ENCODE data around the gene LRMDA.

The LRMDA gene

GRCh38 chr10:75776738-75777504 is 345.5 kb downstream of the LRMDA start:
- DNase-seq (ENCODE audit: low spot score) = no peak

DNA sequence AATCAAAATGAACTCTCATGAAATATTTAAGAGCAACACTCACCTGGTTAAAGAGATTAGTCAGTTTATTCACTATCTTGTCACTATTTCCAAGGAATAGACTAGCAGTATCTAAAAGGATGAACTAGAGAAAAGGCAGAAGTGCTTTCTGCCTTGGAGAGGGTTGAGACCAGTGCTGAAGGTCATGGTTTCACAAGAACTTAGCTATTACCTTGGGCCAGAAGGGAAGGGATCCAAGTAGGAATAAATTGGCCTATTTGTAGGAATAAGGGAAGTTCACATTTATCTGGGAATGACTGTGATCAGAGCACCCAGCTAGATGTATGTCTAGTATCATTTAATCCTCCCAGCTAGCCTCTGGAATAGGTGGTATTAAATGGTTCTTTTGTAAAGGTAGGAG is 347.2 kb downstream of the LRMDA start:
- DNase-seq (ENCODE audit: low spot score) = no peak

DNA sequence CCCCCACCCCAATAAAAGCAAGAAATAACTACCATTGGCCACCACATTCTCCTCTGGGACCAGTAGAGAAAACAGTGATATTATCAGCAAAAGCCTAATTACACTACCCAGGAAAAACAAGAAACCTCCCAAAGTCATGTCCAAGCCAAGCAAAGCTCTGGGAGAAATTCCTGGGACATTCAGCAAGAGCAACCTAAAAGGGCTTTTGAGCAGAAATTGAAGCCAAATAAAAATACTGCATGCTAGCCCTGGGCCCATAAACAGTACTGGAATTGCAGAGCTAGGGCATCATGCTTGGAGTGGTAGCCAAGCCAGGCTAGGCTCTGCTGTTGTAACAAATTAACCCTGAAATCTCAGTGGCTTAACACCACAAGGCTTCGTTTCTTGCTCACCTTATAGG is 347.9 kb downstream of the LRMDA start:
- no peak for DNase-seq (ENCODE audit: low spot score)

- DNase-seq (ENCODE audit: low spot score) = no peak
Observed at GRCh38 chr10:75782463-75783248, 351.2 kb downstream of the LRMDA start.

DNA sequence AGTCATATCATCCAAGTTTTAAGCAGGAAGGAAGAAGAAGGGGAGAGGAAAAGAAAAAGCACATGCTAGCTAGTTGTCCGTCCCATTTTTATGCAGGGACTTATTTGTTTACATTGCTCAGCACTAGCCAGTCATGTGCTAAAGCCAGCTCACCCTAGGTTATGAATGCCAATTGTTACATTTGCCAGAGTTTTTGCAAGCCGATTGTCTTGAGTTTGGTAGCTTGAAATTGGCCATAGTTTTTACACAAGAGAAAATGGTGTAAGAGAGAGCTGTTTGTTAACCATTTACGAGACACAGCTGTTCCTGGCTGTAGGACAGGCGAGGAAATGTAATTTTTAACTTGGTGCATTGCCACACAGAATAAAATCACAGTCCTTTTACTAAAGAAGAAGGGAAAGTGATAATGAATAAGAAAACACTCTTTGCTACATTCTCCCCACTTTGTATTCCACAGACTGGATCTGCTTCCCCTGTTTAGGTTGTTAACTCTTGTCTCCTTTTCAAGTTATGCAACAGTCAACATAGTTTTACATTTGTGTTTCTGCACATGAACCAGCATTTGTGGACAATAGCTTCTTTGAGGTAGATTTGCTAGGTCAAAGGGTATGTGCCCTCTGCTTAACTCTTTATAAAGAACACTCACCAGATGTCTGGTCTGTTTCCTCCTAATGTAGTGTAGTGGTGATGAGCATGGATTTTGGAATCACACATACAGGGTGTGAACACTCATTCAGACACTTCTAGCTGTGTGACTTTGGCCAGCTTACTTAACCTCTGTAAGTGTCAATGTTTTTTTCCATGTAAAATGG is 357.2 kb downstream of the LRMDA start:
- DNase-seq (ENCODE audit: low spot score) = no peak

GRCh38 chr10:75793848-75794247 is 362.4 kb downstream of the LRMDA start:
- DNase-seq (ENCODE audit: low spot score) = no peak

GRCh38 chr10:75801121-75801520 is 369.7 kb downstream of the LRMDA start:
- DNase-seq (ENCODE audit: low spot score) = no peak

DNA sequence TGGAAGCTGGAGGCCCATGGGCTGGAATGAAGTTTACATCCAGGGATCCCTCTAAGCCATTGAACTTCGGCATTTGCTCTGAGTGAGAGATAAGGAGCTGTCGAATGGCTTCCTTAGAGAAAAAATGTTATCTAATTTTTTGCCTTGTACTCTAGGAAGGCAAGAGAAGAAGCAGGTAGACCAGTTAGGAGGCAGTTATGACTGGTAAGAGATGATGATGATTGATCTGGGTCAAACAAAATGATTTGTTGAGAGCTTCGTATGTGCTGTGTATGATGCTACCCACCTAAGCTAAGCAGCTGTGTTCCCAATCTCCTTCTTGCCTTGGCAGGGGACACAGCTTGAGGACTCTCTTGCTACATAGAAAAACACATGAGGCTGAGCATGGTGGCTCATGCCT is 370.2 kb downstream of the LRMDA start:
- DNase-seq (ENCODE audit: low spot score) = no peak

GRCh38 chr10:75803121-75803520 is 371.7 kb downstream of the LRMDA start:
- no peak for DNase-seq (ENCODE audit: low spot score)

GRCh38 chr10:75803816-75804552 is 372.6 kb downstream of the LRMDA start:
- no peak for DNase-seq (ENCODE audit: low spot score)

- DNase-seq (ENCODE audit: low spot score) = no peak
Observed at GRCh38 chr10:75806186-75806585, 374.8 kb downstream of the LRMDA start.

- no peak for DNase-seq (ENCODE audit: low spot score)
Observed at GRCh38 chr10:75807456-75807855, 376.0 kb downstream of the LRMDA start.

GRCh38 chr10:75809003-75809402 is 377.6 kb downstream of the LRMDA start:
- DNase-seq (ENCODE audit: low spot score) = no peak

- DNase-seq (ENCODE audit: low spot score) = no peak
Observed at GRCh38 chr10:75814014-75814413, 382.6 kb downstream of the LRMDA start.

DNA sequence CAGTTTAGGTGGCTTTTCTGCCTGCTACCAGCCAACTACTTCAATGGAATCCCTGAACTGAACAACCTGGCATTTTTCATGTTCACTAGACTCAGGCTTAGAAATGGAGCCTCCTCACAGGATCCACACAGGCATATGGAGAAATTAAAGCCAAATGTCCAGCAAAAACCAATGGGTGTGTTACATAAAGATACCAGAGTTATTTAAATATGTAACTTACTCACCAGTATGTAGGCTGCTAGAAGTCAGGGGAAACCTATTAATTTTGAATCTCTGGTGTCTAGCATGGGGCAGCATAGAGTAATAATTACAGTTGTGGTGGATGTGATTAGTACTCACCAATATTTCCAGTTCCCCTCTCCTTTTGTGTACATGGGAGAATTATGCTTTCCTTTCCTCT is 383.6 kb downstream of the LRMDA start:
- DNase-seq (ENCODE audit: low spot score) = no peak

DNA sequence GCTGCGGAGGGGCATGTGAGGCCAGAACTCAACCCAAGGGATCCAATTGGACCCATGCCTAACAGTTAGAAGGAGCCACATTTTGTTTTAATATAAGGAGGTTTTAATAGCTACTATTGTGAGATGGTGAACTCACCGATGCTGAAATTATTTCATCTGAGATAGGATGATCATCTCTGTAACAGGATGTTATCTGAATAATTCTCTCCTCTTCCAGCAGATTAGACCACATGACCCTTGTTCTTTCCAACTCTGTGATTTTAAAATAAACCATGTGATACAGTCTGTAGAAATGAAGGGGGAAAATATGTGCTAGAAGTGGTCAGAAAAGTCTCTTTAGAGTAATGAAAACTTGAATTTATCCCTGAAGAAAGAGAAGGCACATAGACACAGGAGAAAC is 385.8 kb downstream of the LRMDA start:
- DNase-seq (ENCODE audit: low spot score) = no peak

DNA sequence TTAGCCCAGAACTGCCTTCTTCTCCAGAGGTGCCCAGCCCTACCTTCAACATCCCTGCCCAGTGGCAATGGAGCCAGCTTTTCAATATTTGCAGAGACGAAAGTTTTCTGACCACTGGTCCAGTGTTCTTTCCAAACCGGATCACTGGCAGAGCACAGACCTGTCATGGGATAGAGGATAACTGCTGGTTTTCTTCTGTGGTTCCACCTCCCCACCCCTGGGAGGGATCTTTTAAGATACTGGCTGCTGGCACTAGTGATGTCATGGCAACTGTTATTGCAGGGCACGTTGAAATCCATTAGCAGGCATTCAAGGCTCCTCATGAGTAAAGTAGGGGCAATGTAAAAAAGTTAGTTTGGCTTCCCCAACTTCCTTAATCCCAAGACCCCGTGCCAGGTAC is 387.1 kb downstream of the LRMDA start:
- DNase-seq (ENCODE audit: low spot score) = no peak

DNA sequence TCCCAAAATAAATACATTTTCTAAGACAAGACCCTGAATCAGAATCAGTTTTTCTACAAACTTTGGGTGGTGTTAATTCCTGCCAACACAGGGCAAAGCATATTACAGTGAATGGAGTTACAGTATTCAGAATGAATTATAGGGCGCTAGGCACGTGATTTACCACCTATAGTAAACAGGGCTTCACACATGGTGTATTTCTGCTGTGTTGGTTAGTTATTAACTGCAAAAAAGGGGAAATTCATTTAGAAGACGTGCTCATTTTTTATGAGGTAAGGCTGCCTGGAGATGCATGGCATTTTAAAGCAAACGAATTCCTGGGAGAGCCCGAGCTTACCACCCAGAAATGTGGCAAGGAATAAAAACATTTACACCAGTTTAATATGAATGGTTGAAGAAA is 393.8 kb downstream of the LRMDA start:
- no peak for DNase-seq (ENCODE audit: low spot score)

DNA sequence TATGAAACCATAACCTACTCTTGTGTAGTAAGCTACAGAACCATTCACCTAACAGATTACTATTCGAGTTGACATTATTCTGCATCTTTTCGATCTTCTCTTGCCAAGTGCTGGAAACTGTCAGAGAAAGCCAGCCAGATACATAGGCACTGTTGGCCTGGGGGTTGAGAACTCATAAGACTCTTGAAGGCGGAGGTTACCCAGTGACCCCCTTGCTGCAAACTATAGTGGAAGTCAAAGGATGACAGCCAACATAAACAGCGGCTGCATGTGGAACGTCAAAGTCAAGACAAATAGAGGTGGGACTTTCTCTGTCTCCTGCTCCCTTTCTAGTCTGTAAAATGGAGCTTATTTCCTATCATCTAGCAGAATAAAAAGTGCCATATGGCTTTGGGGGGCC is 394.2 kb downstream of the LRMDA start:
- DNase-seq (ENCODE audit: low spot score) = no peak

DNA sequence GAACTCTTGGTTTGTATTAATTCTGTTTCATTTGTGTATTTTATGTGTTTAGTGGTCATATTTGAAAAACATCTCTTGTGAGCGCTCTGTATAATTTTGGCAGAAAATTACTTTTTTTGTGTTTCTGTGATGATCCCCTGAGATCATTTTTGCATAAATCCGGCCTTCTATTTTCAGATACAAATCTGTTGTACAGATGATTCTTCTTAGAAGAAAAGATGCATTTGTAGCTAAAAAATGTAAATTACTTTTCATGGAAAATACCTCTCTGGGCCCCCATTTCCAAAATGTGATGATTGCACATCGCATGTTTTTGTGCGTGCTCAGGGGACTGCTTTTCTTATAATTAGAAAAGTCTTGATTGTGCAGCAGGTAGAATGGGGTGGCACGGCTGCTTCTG is 395.4 kb downstream of the LRMDA start:
- DNase-seq (ENCODE audit: low spot score) = no peak

GRCh38 chr10:75827587-75828021 is 396.2 kb downstream of the LRMDA start:
- DNase-seq (ENCODE audit: low spot score) = no peak

- no peak for DNase-seq (ENCODE audit: low spot score)
Observed at GRCh38 chr10:75828413-75828812, 397.0 kb downstream of the LRMDA start.

Data from CD4-positive, alpha-beta T cell treated with Interleukin-2 at 100 ng/mL for 4 hours (primary cell).